ENCODE results near the gene ATP8B4. TPM values are rescaled to one million over a fixed set of nuclear protein-coding genes. Genes with fewer than 3 reads are reported as not detected.

ATP8B4 gene
- total RNA-seq, 6 experiments from 2014 or later, result 4.5 to 10.1 (median 6.7) TPM

DNA sequence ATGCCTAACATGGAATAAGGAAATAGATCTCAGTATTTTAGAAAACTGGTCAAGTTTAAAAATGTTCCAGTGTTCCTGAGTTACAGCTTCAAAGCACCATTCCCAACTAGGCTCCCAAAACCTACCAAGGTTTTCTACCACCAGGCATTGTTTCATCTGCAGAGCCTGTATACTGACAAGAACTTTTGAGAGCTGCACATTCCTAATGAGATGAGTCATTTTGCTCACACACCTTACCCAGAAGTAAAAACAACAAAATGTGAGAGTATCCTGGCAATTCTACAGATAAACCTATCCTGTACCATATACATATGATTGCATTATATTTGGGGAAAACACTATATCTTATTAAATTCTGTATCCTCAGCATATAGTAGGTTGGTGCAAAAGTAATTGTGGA, 90.7 kb downstream of the ATP8B4 start:
- no peak for ATAC-seq
- Histone ChIP-seq H3K27me3 (no peaks in the 10 kb centered on the region), H3K36me3 (no peaks in the 10 kb centered on the region), H3K9me3 (no peaks in the 10 kb centered on the region), H3K4me3 (no peak overlapping the region), H3K27ac (no peak overlapping the region), H3K4me1 (no peaks in the 10 kb centered on the region)
- no peak for DNase-seq
- TF ChIP-seq POLR2A (IDR thresholded peaks at IDR 0.05), result no peak
- TF ChIP-seq CTCF (IDR thresholded peaks at IDR 0.05), result no peak
- intact Hi-C loops (cut with DNase I), result no loop called here

GRCh38 chr15:50024281-50024680, 94.8 kb downstream of the ATP8B4 start:
- TF ChIP-seq CTCF (IDR thresholded peaks at IDR 0.05), result no peak
- no peak for TF ChIP-seq POLR2A (IDR thresholded peaks at IDR 0.05)
- intact Hi-C loops (cut with DNase I), result no loop called here
- H3K4me1 ChIP-seq, result no peaks in the 10 kb centered on the region
- no peaks in the 10 kb centered on the region for H3K36me3 ChIP-seq
- no peak for DNase-seq
- WGBS (ENCODE audit: insufficient coverage, low coverage, low lambda C conversion rate, missing lambda C conversion rate), result 79% methylated on average over 4 of the region's 4 CpGs
- no peaks in the 10 kb centered on the region for H3K9me3 ChIP-seq
- no peak for ATAC-seq
- no peak overlapping the region for H3K27ac ChIP-seq
- no peak overlapping the region for H3K4me3 ChIP-seq
- no peaks in the 10 kb centered on the region for H3K27me3 ChIP-seq

- no peaks in the 10 kb centered on the region for H3K36me3 ChIP-seq
- peaks cover 0 to 7% (median 0%) of the 10 kb centered on the region in 4 donors for H3K4me1 ChIP-seq
- no peak overlapping the region for H3K27ac ChIP-seq
- ATAC-seq (no peak), DNase-seq (no peak)
- WGBS (ENCODE audit: insufficient coverage, low coverage, low lambda C conversion rate, missing lambda C conversion rate), result 92% methylated on average over 4 of the region's 5 CpGs
- no peak for TF ChIP-seq CTCF (IDR thresholded peaks at IDR 0.05)
- TF ChIP-seq POLR2A (IDR thresholded peaks at IDR 0.05), result no peak
- H3K4me3 ChIP-seq, result no peak overlapping the region
- H3K27me3 ChIP-seq, result no peaks in the 10 kb centered on the region
- intact Hi-C loops (cut with DNase I), result no loop called here
- H3K9me3 ChIP-seq, result no peaks in the 10 kb centered on the region
These were observed 100.5 kb downstream of the ATP8B4 start for GRCh38 chr15:50018491-50018890.

DNA sequence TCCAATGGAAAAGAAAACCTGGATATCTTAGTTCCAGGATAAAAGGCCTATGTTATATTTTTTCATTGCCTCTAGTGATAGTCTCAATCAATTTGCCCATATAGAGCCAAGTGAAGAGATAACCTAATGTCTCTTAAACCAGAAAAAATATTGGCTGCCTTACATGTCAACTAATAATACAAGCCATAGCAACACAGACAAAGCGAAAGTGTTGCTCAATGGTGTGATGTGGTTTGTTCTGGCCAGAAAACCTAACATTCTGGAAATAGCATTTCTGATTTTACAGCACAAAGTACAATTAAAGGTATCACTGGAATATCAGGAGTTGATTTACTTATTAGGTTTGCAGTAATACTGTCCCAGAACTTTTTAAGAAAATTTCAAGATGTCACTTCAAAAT, 101.5 kb downstream of the ATP8B4 start:
- peaks cover 0 to 7% (median 0%) of the 10 kb centered on the region in 4 donors for H3K4me1 ChIP-seq
- TF ChIP-seq CTCF (IDR thresholded peaks at IDR 0.05), result no peak
- no peak for TF ChIP-seq POLR2A (IDR thresholded peaks at IDR 0.05)
- DNase-seq, result no peak
- no peaks in the 10 kb centered on the region for H3K27me3 ChIP-seq
- 40% methylated on average over 1 of the region's 1 CpG for WGBS (ENCODE audit: insufficient coverage, low coverage, low lambda C conversion rate, missing lambda C conversion rate)
- H3K27ac ChIP-seq, result no peak overlapping the region
- no peaks in the 10 kb centered on the region for H3K9me3 ChIP-seq
- peak; percentile 52 to 86 (median 71) for ATAC-seq
- no peak overlapping the region for H3K4me3 ChIP-seq
- intact Hi-C loops (cut with DNase I), result no loop called here
- no peaks in the 10 kb centered on the region for H3K36me3 ChIP-seq

- intact Hi-C loops (cut with DNase I), result no loop called here
- DNase-seq, result no peak
- no peaks in the 10 kb centered on the region for H3K36me3 ChIP-seq
- H3K27me3 ChIP-seq, result no peaks in the 10 kb centered on the region
- peaks cover 0 to 7% (median 0%) of the 10 kb centered on the region in 4 donors for H3K4me1 ChIP-seq
- H3K27ac ChIP-seq, result no peak overlapping the region
- H3K9me3 ChIP-seq, result no peaks in the 10 kb centered on the region
- WGBS (ENCODE audit: insufficient coverage, low coverage, low lambda C conversion rate, missing lambda C conversion rate), result 92% methylated on average over 2 of the region's 2 CpGs
- TF ChIP-seq POLR2A (IDR thresholded peaks at IDR 0.05) (no peak), CTCF (IDR thresholded peaks at IDR 0.05) (no peak)
- ATAC-seq, result no peak
- H3K4me3 ChIP-seq, result no peak overlapping the region
These were observed 102.1 kb downstream of the ATP8B4 start for GRCh38 chr15:50016951-50017350.

Measured in right lobe of liver (tissue), 6 donors.